GM11168 (cell line): Measurements from ENCODE around the gene SFI1.
"Not testable (repeated sequence)": the region's sequence is repeated elsewhere in the genome, so short reads cannot be mapped to it uniquely, and the experiment has no call there.

Experiments
- in situ Hi-C: fragments of 300-500 bp; cut with MboI; formaldehyde crosslinking; loops from one replicate; pipeline ENCODE4 v1.12.0; 2022; ENCODE audit warnings: low sequenced_read_pairs; ENCODE audit not compliant: unreplicated experiment

Gene SFI1

GRCh38 chr22:31540166-31540565 lies 43.8 kb downstream of the SFI1 start:
- in situ Hi-C loops = not testable (repeated sequence)

GRCh38 chr22:31540966-31541365 lies 44.6 kb downstream of the SFI1 start:
- in situ Hi-C loops = no loop called here

GRCh38 chr22:31544481-31545480 lies 48.4 kb downstream of the SFI1 start:
- in situ Hi-C loops = no loop called here

- in situ Hi-C loops = no loop called here
Observed at GRCh38 chr22:31550871-31551370, 54.6 kb downstream of the SFI1 start.

- in situ Hi-C loops = no loop called here
Observed at GRCh38 chr22:31556627-31557203, 60.4 kb downstream of the SFI1 start.

GRCh38 chr22:31558546-31558945 lies 62.2 kb downstream of the SFI1 start:
- in situ Hi-C loops = not testable (repeated sequence)

GRCh38 chr22:31561238-31561887 lies 65.0 kb downstream of the SFI1 start:
- in situ Hi-C loops = no loop called here

GRCh38 chr22:31561970-31562369 lies 65.6 kb downstream of the SFI1 start:
- in situ Hi-C loops = no loop called here

- in situ Hi-C loops = no loop called here
Observed at GRCh38 chr22:31566484-31566883, 70.1 kb downstream of the SFI1 start.

- in situ Hi-C loops = no loop called here
Observed at GRCh38 chr22:31567196-31567595, 70.9 kb downstream of the SFI1 start.

- in situ Hi-C loops = no loop called here
Observed at GRCh38 chr22:31567702-31568101, 71.4 kb downstream of the SFI1 start.

- in situ Hi-C loops = no loop called here
Observed at GRCh38 chr22:31569126-31569525, 72.8 kb downstream of the SFI1 start.

- in situ Hi-C loops = no loop called here
Observed at GRCh38 chr22:31572939-31573338, 76.6 kb downstream of the SFI1 start.

- in situ Hi-C loops = no loop called here
Observed at GRCh38 chr22:31574055-31574670, 77.8 kb downstream of the SFI1 start.

GRCh38 chr22:31575190-31575589 lies 78.9 kb downstream of the SFI1 start:
- in situ Hi-C loops = no loop called here

- in situ Hi-C loops = no loop called here
Observed at GRCh38 chr22:31577711-31578110, 81.4 kb downstream of the SFI1 start.

GRCh38 chr22:31578171-31578570 lies 81.8 kb downstream of the SFI1 start:
- in situ Hi-C loops = no loop called here

GRCh38 chr22:31579835-31580242 lies 83.5 kb downstream of the SFI1 start:
- in situ Hi-C loops = no loop called here

GRCh38 chr22:31583861-31584485 lies 87.6 kb downstream of the SFI1 start:
- in situ Hi-C loops = no loop called here

- in situ Hi-C loops = no loop called here
Observed at GRCh38 chr22:31584804-31585160, 88.4 kb downstream of the SFI1 start.
